ENCODE results near the gene NUDT16L1.

The NUDT16L1 gene

DNA sequence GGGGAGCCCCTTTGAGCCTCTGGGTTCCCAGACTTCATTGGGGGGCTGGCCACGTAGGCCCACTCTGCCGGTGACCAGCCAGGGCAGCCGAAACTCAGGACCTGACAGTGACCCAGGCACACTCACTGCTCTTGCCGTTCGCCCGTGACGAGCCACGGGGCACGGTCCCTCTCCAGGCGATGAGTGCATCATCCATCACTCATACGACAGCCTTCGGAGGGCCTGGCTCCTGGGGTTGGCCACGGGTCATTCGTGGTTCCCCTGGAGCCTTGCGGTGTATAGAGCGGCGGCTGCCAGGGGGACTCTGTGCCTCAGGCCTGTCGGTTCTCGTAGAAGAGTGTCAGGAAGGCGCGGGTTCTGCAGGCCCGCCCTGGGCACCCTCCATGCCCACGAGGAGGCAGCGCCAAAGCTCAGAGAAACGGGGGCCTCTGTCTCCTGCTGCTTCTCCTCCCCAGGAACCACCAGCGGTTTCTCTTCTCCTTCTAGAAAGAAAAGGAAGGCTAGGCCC is 11.2 kb upstream of the NUDT16L1 start:
- no peak for DNase-seq (ENCODE audit: low read depth, low spot score)

GRCh38 chr16:4682616-4683254 is 10.6 kb upstream of the NUDT16L1 start:
- DNase-seq (ENCODE audit: low read depth, low spot score): no peak

- no peak for DNase-seq (ENCODE audit: low read depth, low spot score)
Measured at GRCh38 chr16:4683255-4684057, 9.9 kb upstream of the NUDT16L1 start.

DNA sequence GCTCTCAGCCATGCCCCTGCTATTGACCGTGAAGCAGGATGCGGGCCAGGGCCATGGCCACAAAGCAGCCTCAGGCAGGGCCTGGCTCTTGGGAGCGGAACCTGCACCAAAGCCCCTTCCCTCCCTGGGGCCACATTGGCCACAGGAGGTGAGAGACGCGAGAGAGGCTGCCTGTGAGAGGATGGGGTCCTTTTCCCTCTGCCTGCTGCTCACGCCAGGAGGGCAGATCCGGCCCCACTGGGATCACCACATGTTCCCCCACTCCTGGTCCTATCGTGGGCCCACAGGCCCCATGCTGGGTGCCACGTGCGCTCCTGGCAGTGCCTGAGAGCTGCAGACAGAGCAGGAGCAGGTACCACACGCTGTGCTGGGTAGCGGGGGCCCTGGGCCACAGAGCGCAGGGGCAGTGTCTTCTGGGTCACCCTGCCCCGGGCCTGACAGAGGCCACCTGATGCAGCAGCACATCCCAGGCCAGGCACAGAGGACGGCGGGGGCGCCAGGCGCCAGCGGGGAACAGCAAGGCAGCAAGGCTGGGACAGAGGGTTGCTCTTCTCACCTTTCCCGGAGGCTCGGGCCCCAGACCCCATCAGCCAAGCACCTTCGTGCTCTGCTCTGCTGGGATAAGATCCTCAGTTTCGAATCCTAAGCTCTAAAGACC is 9.2 kb upstream of the NUDT16L1 start:
- DNase-seq (ENCODE audit: low read depth, low spot score): no peak

DNA sequence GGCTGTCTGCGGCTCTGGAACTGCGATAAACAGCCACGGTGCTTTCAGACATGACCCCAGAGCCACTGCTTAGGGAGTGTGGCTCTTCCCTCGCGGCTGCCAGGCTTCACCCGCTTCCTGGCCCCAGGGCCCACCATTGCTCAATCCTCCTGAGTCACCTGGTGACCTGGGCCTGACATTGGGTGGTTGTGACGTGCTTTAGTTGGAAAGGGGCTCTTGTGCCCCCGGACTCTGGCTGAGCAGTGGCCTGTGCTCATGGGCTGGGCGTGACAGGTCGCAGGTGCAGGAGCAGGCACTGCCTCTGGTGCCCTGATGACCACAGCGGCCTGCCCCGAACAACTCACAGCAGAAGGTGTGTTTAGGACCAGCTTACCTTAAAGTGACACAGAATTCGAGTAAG is 8.6 kb upstream of the NUDT16L1 start:
- no peak for DNase-seq (ENCODE audit: low read depth, low spot score)

GRCh38 chr16:4685292-4685691 is 8.1 kb upstream of the NUDT16L1 start:
- no peak for DNase-seq (ENCODE audit: low read depth, low spot score)

- DNase-seq (ENCODE audit: low read depth, low spot score): no peak
Measured at GRCh38 chr16:4685776-4686496, 7.4 kb upstream of the NUDT16L1 start.

DNA sequence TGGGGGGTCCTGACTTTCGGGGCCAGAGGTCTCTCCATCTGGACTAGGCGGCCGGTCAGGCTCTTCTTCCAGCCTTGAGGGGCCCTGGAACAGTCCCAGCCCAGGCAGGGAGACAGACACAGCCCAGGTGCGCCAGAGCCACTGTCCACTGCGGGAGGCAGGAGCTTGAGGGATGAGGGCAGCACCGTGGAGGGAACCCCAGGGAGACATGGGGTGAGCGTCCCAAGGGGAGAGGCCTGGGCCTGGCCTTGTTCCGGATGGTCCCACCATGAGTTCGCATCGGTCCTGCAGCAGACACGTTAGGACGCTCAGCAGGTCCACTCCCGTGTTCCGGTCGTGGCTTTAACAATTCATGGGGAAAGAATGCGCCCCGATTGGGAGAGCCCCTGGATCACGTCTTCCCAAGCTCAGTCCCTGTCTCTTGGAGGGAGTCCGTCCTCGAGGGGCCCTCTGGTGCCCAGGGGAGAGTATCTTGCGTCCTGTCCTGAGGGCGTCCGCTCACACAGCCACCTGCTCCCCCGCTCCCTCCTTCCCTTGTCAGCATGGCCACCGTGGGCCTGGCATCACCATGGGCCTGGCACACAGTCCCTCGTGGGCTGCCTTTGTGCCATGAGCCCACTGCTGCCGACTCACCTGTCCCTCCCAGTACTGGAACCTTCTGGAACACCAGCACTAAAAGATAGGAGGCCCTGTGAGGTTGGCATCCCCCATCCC is 6.7 kb upstream of the NUDT16L1 start:
- DNase-seq (ENCODE audit: low read depth, low spot score): no peak

GRCh38 chr16:4687416-4687815 is 5.9 kb upstream of the NUDT16L1 start:
- DNase-seq (ENCODE audit: low read depth, low spot score): no peak

DNA sequence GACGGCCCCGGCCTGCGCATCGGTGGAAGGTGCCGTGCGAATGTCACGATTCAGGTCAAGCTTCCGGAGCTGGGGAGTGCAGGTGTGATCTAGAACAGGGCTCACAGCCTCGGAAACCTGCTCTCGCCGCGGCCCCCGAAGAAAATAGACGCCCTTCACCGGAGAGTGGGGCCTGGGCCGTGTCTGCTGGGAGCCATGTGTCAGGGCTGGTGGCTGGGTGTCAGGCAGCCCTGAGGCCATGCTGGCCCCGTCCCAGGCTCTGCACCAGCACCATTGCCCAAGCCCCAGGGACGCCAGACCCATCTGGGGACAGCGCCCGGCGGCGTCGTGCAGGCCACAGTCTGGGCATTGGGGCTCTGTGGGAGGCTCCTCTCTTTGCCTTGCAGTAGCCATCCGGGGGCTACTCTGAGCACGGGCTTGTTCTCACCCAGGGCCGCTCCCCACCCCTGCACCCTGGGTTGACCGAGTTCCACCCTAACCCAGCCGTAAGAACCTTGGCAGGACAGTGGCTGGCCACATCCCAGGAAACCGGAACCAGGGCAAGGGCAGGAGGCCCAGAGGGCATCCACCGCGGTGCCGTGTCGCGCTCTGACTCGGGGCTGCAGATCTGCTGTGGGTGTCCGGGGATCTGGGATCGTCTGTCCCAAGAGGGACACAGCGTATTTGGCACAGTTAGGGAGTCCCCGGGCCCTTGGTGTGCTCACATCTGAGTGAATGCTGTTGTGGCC is 5.3 kb upstream of the NUDT16L1 start:
- no peak for DNase-seq (ENCODE audit: low read depth, low spot score)

DNA sequence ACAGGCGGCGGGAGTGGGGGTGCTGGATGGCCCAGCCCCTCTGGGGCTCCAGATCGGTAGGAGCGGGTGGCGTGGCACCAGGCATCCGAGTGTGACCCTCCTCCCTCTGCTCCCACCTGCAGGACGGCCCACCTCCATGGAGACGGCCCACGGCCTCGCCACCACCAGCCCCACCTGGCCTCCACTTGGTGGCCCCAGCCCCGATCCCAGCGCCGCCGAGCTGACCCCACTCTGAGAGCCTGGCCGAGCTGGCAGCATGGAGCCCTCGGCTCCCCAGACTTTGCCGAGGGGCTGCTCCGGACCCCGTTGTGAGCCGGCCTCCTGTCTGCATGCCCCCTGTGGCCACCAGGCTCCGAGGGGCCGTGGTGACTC is 4.7 kb upstream of the NUDT16L1 start:
- no peak for DNase-seq (ENCODE audit: low read depth, low spot score)

- DNase-seq (ENCODE audit: low read depth, low spot score): no peak
Measured at GRCh38 chr16:4689091-4689671, 4.2 kb upstream of the NUDT16L1 start.

DNA sequence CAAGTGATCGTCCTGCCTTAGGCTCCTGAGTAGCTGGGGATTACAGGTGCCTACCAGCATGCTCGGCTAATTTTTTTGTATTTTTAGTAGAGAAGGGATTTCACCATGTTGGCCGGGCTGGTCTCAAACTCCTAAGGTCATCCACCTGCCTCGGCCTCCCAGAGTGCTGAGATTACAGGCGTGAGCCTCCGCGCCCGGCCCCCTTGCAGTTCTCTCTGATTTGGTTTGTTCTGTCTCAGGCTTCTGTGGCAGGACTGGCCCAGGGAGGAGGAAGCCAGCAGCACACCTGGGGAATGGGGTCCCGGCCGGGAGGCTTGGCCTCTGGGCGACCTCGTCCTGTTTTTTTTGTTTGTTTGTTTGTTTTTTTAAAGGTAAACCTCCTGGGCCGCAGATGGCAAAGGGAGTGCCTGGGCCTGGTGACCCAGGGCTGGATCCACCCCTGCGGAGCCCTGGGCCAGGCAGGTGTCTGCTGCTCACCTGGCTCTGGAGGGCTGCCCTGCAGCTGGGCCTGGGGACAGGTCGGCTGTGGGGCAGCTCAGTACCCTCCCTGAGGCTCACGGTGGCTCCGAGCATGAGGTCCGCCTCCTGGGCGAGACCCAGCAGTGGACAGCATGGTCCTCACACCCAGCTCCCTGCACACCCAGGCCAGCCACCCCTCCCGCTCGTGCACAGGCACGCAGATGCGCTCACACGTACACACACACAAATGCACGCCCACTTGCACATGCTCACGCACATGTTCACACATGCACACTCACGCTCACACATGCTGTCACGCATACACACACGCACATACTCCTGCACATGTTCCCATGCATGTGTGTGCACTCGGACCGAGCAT is 3.3 kb upstream of the NUDT16L1 start:
- no peak for DNase-seq (ENCODE audit: low read depth, low spot score)

GRCh38 chr16:4690946-4691665 is 2.3 kb upstream of the NUDT16L1 start:
- DNase-seq (ENCODE audit: low read depth, low spot score): no peak

- no peak for DNase-seq (ENCODE audit: low read depth, low spot score)
Measured at GRCh38 chr16:4691666-4692412, 1.5 kb upstream of the NUDT16L1 start.

DNA sequence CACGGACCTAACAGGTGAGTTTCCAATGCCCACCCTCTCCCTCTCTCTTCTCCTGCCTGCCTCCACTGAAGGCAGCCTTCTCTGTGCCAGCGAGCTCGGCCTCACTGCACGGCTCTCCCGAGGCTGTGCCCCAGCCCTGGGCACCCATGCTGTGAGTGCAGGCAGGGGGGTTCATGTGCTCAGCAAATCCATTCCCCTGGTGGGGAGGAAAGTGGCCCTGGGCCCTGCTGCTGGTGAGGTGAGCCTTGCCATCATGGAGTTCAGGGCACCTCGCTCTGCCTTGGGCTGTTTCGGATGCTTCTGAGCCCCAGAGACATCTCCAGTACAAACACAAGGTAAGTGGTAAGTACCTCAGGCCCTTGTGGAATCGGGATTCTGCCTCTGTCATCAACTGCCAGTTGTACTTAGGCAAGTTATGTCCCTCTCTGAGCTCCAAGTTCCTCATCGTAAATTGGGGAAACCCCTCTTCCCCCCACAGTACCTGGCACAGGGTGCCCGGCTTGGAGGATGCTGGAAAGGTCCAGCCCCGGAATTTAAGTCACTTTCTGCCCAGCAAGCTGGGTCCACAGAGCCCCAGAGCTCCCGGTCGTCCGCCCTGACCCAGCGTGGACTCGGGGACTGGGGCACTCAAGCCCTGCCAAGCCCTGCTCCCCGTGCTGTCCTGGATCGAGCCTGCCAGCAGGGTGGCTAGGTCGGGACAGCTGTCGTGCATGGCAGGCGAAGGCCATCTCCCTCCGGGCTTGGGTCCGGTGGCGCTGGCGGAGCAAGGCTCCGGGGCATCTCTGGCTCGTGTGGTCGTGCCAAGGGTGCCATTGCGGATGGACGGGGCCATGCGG is 684 bp upstream of the NUDT16L1 start:
- no peak for DNase-seq (ENCODE audit: low read depth, low spot score)
